Neural crest cell (in vitro differentiated cells): ENCODE data around the gene ARID3C. TPM values are rescaled to one million over a fixed set of nuclear protein-coding genes. Genes with fewer than 3 reads are reported as not detected.

Experiments
- DNase-seq: peaks from one replicate; pipeline ENCODE4 v3.0.0; 2021; ENCODE audit warnings: low read depth, mixed read lengths, low spot score
- H3K27ac Mint-ChIP-seq: one replicate; pipeline ENCODE4 v1.8.0; 2021; ENCODE audit warnings: mild to moderate bottlenecking, mixed read lengths; ENCODE audit not compliant: unreplicated experiment
- H3K27me3 Mint-ChIP-seq: 2 replicates; pipeline ENCODE4 v1.8.0; 2021; ENCODE audit warnings: low read depth, mild to moderate bottlenecking, mixed read lengths
- H3K36me3 Mint-ChIP-seq: 2 replicates; pipeline ENCODE4 v1.8.0; 2021; ENCODE audit warnings: low read depth, mild to moderate bottlenecking, mixed read lengths
- H3K4me1 Mint-ChIP-seq: 2 replicates; pipeline ENCODE4 v1.8.0; 2021; ENCODE audit warnings: mixed read lengths
- H3K4me3 Mint-ChIP-seq: one replicate; pipeline ENCODE4 v1.8.0; 2021; ENCODE audit warnings: mild to moderate bottlenecking, mixed read lengths
- H3K9me3 Mint-ChIP-seq: 2 replicates; pipeline ENCODE4 v1.8.0; 2021; ENCODE audit warnings: mixed read lengths
- CTCF ChIP-seq: fragments of 200-600 bp; sonication (generic); conservative IDR thresholded peaks from 2 replicates; pipeline ENCODE4 v1.5.0; 2021; ENCODE audit warnings: antibody characterized with exemption, mild to moderate bottlenecking
- total RNA-seq: library from RNA; stranded (reverse); gene quantifications from 2 replicates; pipeline ENCODE4 v1.2.1, GENCODE V29; 2021

ARID3C gene
- total RNA-seq, 1 donor from 2014 or later, result 0.68 TPM

- H3K9me3 Mint-ChIP-seq, result no peaks in the 10 kb centered on the region
- H3K27me3 Mint-ChIP-seq, result peaks cover 54% of the 10 kb centered on the region
- no peak overlapping the region for H3K27ac Mint-ChIP-seq
- H3K36me3 Mint-ChIP-seq, result no peaks in the 10 kb centered on the region
- TF ChIP-seq CTCF, result no peak
- no peak for DNase-seq
- peak overlapping the region; percentile 76 for H3K4me3 Mint-ChIP-seq
- H3K4me1 Mint-ChIP-seq, result peaks cover 20% of the 10 kb centered on the region
These were observed 35.8 kb downstream of the ARID3C start for GRCh38 chr9:34592895-34593601.

GRCh38 chr9:34591917-34592866 lies 36.7 kb downstream of the ARID3C start:
- no peak for DNase-seq
- H3K4me3 Mint-ChIP-seq, result peak overlapping the region; percentile 76
- H3K27me3 Mint-ChIP-seq, result peaks cover 54% of the 10 kb centered on the region
- peak; percentile 26 for TF ChIP-seq CTCF
- H3K4me1 Mint-ChIP-seq, result peaks cover 29% of the 10 kb centered on the region
- H3K9me3 Mint-ChIP-seq, result no peaks in the 10 kb centered on the region
- no peak overlapping the region for H3K27ac Mint-ChIP-seq
- no peaks in the 10 kb centered on the region for H3K36me3 Mint-ChIP-seq

- peak; percentile 94 for TF ChIP-seq CTCF
- Mint-ChIP-seq H3K27ac (no peak overlapping the region), H3K27me3 (peaks cover 55% of the 10 kb centered on the region), H3K4me3 (peak overlapping the region; percentile 86), H3K9me3 (no peaks in the 10 kb centered on the region), H3K36me3 (no peaks in the 10 kb centered on the region), H3K4me1 (peaks cover 37% of the 10 kb centered on the region)
- peak; percentile 96 for DNase-seq
These were observed 37.5 kb downstream of the ARID3C start for GRCh38 chr9:34591248-34591916.

- DNase-seq, result no peak
- Mint-ChIP-seq H3K36me3 (no peaks in the 10 kb centered on the region), H3K4me3 (peak overlapping the region; percentile 86), H3K4me1 (peaks cover 45% of the 10 kb centered on the region), H3K27ac (no peak overlapping the region), H3K27me3 (peaks cover 55% of the 10 kb centered on the region), H3K9me3 (no peaks in the 10 kb centered on the region)
- TF ChIP-seq CTCF, result no peak
These were observed 38.3 kb downstream of the ARID3C start for GRCh38 chr9:34590381-34591247.
